Heart left ventricle (tissue), 13 donors: ENCODE results near the gene FAM43A.

Source experiments
- CTCF ChIP-seq, 12 donors: fragments of 200-600 bp; sonication (generic) in 4 of 12; IDR thresholded peaks; one replicate each; pipeline versions ENCODE4 v1.5.0 to v1.8.0; 2018 to 2022; ENCODE audit warnings: antibody characterized with exemption in 12 of 12, mild to moderate bottlenecking in 5 of 12
- POLR2A ChIP-seq, 2 donors: fragments of 450-650 bp; IDR thresholded peaks; one replicate each; pipeline ENCODE4 v1.6.1; 2017; ENCODE audit warnings: antibody characterized with exemption in 2 of 2, mild to moderate bottlenecking in 2 of 2, moderate library complexity in 2 of 2
- donor health status: ischemic (EF 13 %, LVEDD 7.1; RV severe dilation, severe dysfunction).
- donor health status: DM: no; HTN: yes; CAD: no.
- donor health status: DM: no; HTN: no; CAD: no.
- donor health status: ischemic (EF 25% LVEDD 6.9; RV normal size, moderate dysfunction).
- donor health status: ischemic (EF 25% LVEDD 5.7; RV mildly dilated, moderate dysfunction).
- donor health status: ischemic (EF 35%, LVEDD 5.7; RV mildly dilated, moderate dysfunction).
- donor health status: nonischemic (EF 11% LVEDD 7.7; RV severe dilation, severe dysfunction).
- donor health status: DM: yes; HTN: yes; CAD: no.
- donor health status: PGD.
- donor health status: ischemic (EF 29% LVEDD 5.4; RV normal size, mild dysfunction).
- donor health status: nonischemic (EF 23%, LVEDD 6.1; RV moderate dilation, normal function).

GRCh38 chr3:194657439-194657838 is 28.2 kb upstream of the FAM43A start:
- no peak for TF ChIP-seq CTCF (IDR thresholded peaks at IDR 0.05)
- no peak for TF ChIP-seq POLR2A (IDR thresholded peaks at IDR 0.05)
